AG09309 (cell line): ENCODE data around the gene P4HA1.
A peak's percentile ranks its signal among the peaks of the same experiment; 100 is the strongest.

Source experiments
- DNase-seq: peaks from one replicate; pipeline ENCODE4 v3.0.0-alpha.2; 2010; ENCODE audit warnings: low read depth
- H3K4me3 ChIP-seq: 2 replicates; pipeline ENCODE4 v1.5.1; 2011; ENCODE audit warnings: mild to moderate bottlenecking, low read depth, low read length, moderate library complexity; ENCODE audit not compliant: control insufficient read depth
- CTCF ChIP-seq: IDR thresholded peaks from 2 replicates; pipeline ENCODE4 v1.5.1; 2011; ENCODE audit warnings: mild to moderate bottlenecking, low read depth, low read length, inconsistent platforms; ENCODE audit not compliant: insufficient read depth, control insufficient read depth; ENCODE audit errors: missing control alignments

The P4HA1 gene

GRCh38 chr10:73096449-73097304, at the start of gene P4HA1:
Gene P4HA1 (minus strand): TSS chr10:73096866. CDS start chr10:73074883, 21,983 bp downstream.
- DNase-seq, result peak; percentile 90
- peak within 1 kb of the TSS; percentile 74 for H3K4me3 ChIP-seq
- peak; percentile 75 for TF ChIP-seq CTCF

GRCh38 chr10:73141603-73142002, 44.9 kb upstream of the P4HA1 start:
- DNase-seq, result no peak
- no peak overlapping the region for H3K4me3 ChIP-seq
- no peak for TF ChIP-seq CTCF

GRCh38 chr10:73139251-73139650, 42.6 kb upstream of the P4HA1 start:
- no peak for TF ChIP-seq CTCF
- no peak for DNase-seq
- H3K4me3 ChIP-seq, result no peak overlapping the region

- no peak for TF ChIP-seq CTCF
- no peak for DNase-seq
- H3K4me3 ChIP-seq, result no peak overlapping the region
These were observed 40.0 kb upstream of the P4HA1 start for GRCh38 chr10:73136627-73137026.

- no peak overlapping the region for H3K4me3 ChIP-seq
- DNase-seq, result no peak
These were observed 38.1 kb upstream of the P4HA1 start for GRCh38 chr10:73134727-73135126.

More at GRCh38 chr10:73134727-73135126, 38.1 kb upstream of the P4HA1 start:
- no peak for TF ChIP-seq CTCF
